Neural cell (in vitro differentiated cells): ENCODE data around the gene MYO7A. TPM values are rescaled to one million over a fixed set of nuclear protein-coding genes. Genes with fewer than 3 reads are reported as not detected.

Source experiments
- H2AFZ ChIP-seq: fragments of 200-600, 300-800 bp; sonication (generic), shearing (Covaris generic); 2 replicates; pipeline ENCODE4 v1.6.0; 2014; ENCODE audit warnings: low read depth, mild to moderate bottlenecking, antibody characterized with exemption, low read length, moderate library complexity
- H3F3A ChIP-seq: fragments of 200-600 bp; shearing (Covaris generic); 2 replicates; pipeline ENCODE4 v1.6.1; 2016; ENCODE audit warnings: mild to moderate bottlenecking, moderate library complexity, mixed read lengths, antibody characterized with exemption, low read length; ENCODE audit not compliant: insufficient read depth, poor library complexity, severe bottlenecking
- H3K27ac ChIP-seq: fragments of 200-600, 300-800 bp; sonication (generic), shearing (Covaris generic); 2 replicates; pipeline ENCODE4 v1.5.1; 2014; ENCODE audit warnings: mild to moderate bottlenecking, low read length, moderate library complexity
- H3K27me3 ChIP-seq: fragments of 300-800, 200-600 bp; sonication (generic), shearing (Covaris generic); 2 replicates; pipeline ENCODE4 v1.6.0; 2014; ENCODE audit warnings: mild to moderate bottlenecking, low read depth, low read length, moderate library complexity; ENCODE audit not compliant: insufficient read depth
- H3K36me3 ChIP-seq: fragments of 300-800, 200-600 bp; sonication (generic), shearing (Covaris generic); 2 replicates; pipeline ENCODE4 v1.5.1; 2014; ENCODE audit warnings: mild to moderate bottlenecking, antibody characterized with exemption, low read length, moderate library complexity; ENCODE audit not compliant: insufficient read depth
- H3K4me2 ChIP-seq: fragments of 300-800, 200-600 bp; sonication (generic), shearing (Covaris generic); 2 replicates; pipeline ENCODE4 v1.6.0; 2014; ENCODE audit warnings: mild to moderate bottlenecking, low read length
- H3K4me3 ChIP-seq: fragments of 300-800, 200-600 bp; sonication (generic), shearing (Covaris generic); 2 replicates; pipeline ENCODE4 v1.5.1; 2014; ENCODE audit warnings: mild to moderate bottlenecking, low read length, moderate library complexity
- H3K79me2 ChIP-seq: fragments of 200-600 bp; shearing (Covaris generic); replicated peaks from 2 replicates; pipeline ENCODE4 v1.6.0; 2014; ENCODE audit warnings: mild to moderate bottlenecking, low read length, moderate library complexity; ENCODE audit not compliant: insufficient read depth
- H3K9ac ChIP-seq: fragments of 300-800, 200-600 bp; sonication (generic), shearing (Covaris generic); 2 replicates; pipeline ENCODE4 v1.6.1; 2016; ENCODE audit warnings: mild to moderate bottlenecking, low read length, mixed read lengths
- H3K9me2 ChIP-seq: fragments of 200-600 bp; shearing (Covaris generic); 2 replicates; pipeline ENCODE4 v1.6.1; 2016; ENCODE audit warnings: mild to moderate bottlenecking, low read length, mixed read lengths; ENCODE audit not compliant: insufficient read depth
- H3K9me3 ChIP-seq: fragments of 200-600, 300-800 bp; sonication (generic), shearing (Covaris generic); 2 replicates; pipeline ENCODE4 v1.6.1; 2016; ENCODE audit warnings: mild to moderate bottlenecking, mixed run types, low read length, moderate library complexity, mixed read lengths
- H4K20me1 ChIP-seq: fragments of 200-600 bp; shearing (Covaris generic); 2 replicates; pipeline ENCODE4 v1.6.1; 2016; ENCODE audit warnings: mild to moderate bottlenecking, mixed run types; ENCODE audit not compliant: insufficient read depth
- CTCF ChIP-seq: fragments of 450-650 bp; IDR thresholded peaks from 2 replicates; pipeline ENCODE4 v1.5.1; 2014; ENCODE audit warnings: antibody characterized with exemption, mild to moderate bottlenecking, moderate library complexity; ENCODE audit not compliant: poor library complexity, severe bottlenecking
- EP300 ChIP-seq: fragments of 450-650 bp; conservative IDR thresholded peaks from 2 replicates; pipeline ENCODE4 v1.6.1; 2014; ENCODE audit warnings: antibody characterized with exemption, mild to moderate bottlenecking, moderate library complexity; ENCODE audit not compliant: poor library complexity, severe bottlenecking
- EZH2 ChIP-seq: fragments of 200-600, 300-800 bp; shearing (Covaris generic), sonication (generic); IDR thresholded peaks from 2 replicates; pipeline ENCODE4 v1.6.1; 2014; ENCODE audit warnings: antibody characterized with exemption, low read length, borderline replicate concordance, mild to moderate bottlenecking; ENCODE audit not compliant: insufficient read depth, poor library complexity, severe bottlenecking
- MXI1 ChIP-seq: fragments of 450-650 bp; conservative IDR thresholded peaks from 2 replicates; pipeline ENCODE4 v1.6.1; 2014; ENCODE audit warnings: antibody characterized with exemption, mild to moderate bottlenecking; ENCODE audit not compliant: poor library complexity, severe bottlenecking
- POLR2AphosphoS5 ChIP-seq: IDR thresholded peaks from 2 replicates; pipeline ENCODE4 v1.6.1; 2012
- RAD21 ChIP-seq: fragments of 450-650 bp; conservative IDR thresholded peaks from 2 replicates; pipeline ENCODE4 v1.6.1; 2014; ENCODE audit warnings: antibody characterized with exemption, mild to moderate bottlenecking, moderate library complexity
- REST ChIP-seq: IDR thresholded peaks from 2 replicates; pipeline ENCODE4 v1.6.1; 2012; ENCODE audit warnings: borderline replicate concordance
- SMC3 ChIP-seq: fragments of 450-650 bp; conservative IDR thresholded peaks from 2 replicates; pipeline ENCODE4 v1.6.1; 2014; ENCODE audit warnings: antibody characterized with exemption, mild to moderate bottlenecking, moderate library complexity; ENCODE audit not compliant: poor library complexity
- TAF1 ChIP-seq: IDR thresholded peaks from 2 replicates; pipeline ENCODE4 v1.6.1; 2012; ENCODE audit warnings: low read depth
- polyA plus RNA-seq: library from polyadenylated mRNA; depleted of rRNA; stranded (reverse); fragments of >200 nt; gene quantifications from 2 replicates; pipeline ENCODE4 v1.2.3, GENCODE V29; 2014

The MYO7A gene
- polyA plus RNA-seq, 1 donor from 2014 or later = 0.61 TPM

- H4K20me1 ChIP-seq = no peaks in the 10 kb centered on the region
- no peak overlapping the region for H3K9ac ChIP-seq
- H3K27ac ChIP-seq = no peak overlapping the region
- H3K79me2 ChIP-seq = no peaks in the 10 kb centered on the region
- no peak overlapping the region for H3K4me2 ChIP-seq
- no peaks in the 10 kb centered on the region for H3K36me3 ChIP-seq
- no peak overlapping the region for H2AFZ ChIP-seq
- no peaks in the 10 kb centered on the region for H3K9me2 ChIP-seq
- TF ChIP-seq SMC3 (no peak), POLR2AphosphoS5 (no peak)
- H3K4me3 ChIP-seq = no peak overlapping the region
- H3K27me3 ChIP-seq = no peaks in the 10 kb centered on the region
- no peaks in the 10 kb centered on the region for H3K9me3 ChIP-seq
- no peaks in the 10 kb centered on the region for H3F3A ChIP-seq
Measured at GRCh38 chr11:77217156-77217555, 89.1 kb downstream of the MYO7A start.

GRCh38 chr11:77223797-77224196 is 95.8 kb downstream of the MYO7A start:
- Histone ChIP-seq H3K9me2 (no peaks in the 10 kb centered on the region), H3K4me3 (no peak overlapping the region), H3K9me3 (no peaks in the 10 kb centered on the region), H3K4me2 (no peak overlapping the region), H3K9ac (no peak overlapping the region), H3K79me2 (no peaks in the 10 kb centered on the region), H4K20me1 (no peaks in the 10 kb centered on the region), H3K27ac (no peak overlapping the region), H3F3A (no peaks in the 10 kb centered on the region), H3K36me3 (no peaks in the 10 kb centered on the region), H3K27me3 (no peaks in the 10 kb centered on the region), H2AFZ (no peak overlapping the region)
- TF ChIP-seq REST (no peak), EP300 (no peak), POLR2AphosphoS5 (no peak), CTCF (no peak), MXI1 (no peak), EZH2 (no peak), RAD21 (no peak)

- TF ChIP-seq RAD21 (no peak), REST (no peak), EZH2 (no peak), POLR2AphosphoS5 (no peak), SMC3 (no peak), EP300 (no peak), MXI1 (no peak), TAF1 (no peak), CTCF (no peak)
- Histone ChIP-seq H3K36me3 (no peaks in the 10 kb centered on the region), H3K9ac (no peak overlapping the region), H3K9me2 (no peaks in the 10 kb centered on the region), H3F3A (no peaks in the 10 kb centered on the region), H3K27ac (no peak overlapping the region), H3K9me3 (no peaks in the 10 kb centered on the region), H3K4me3 (no peak overlapping the region), H3K27me3 (no peaks in the 10 kb centered on the region), H3K79me2 (no peaks in the 10 kb centered on the region), H3K4me2 (no peak overlapping the region), H4K20me1 (no peaks in the 10 kb centered on the region), H2AFZ (no peak overlapping the region)
Measured at GRCh38 chr11:77230878-77231605, 103.0 kb downstream of the MYO7A start.
